OCI-LY3 (cell line): ENCODE data around the gene SERPINA4.

Experiments used
- H2AFZ ChIP-seq: fragments of 200-600, 300-600 bp; shearing (Covaris generic); 2 replicates; pipeline ENCODE4 v1.6.0; 2014; ENCODE audit warnings: antibody characterized with exemption, low read depth, low read length
- H3K27ac ChIP-seq: fragments of 200-600, 300-600 bp; sonication (generic); 2 replicates; pipeline ENCODE4 v1.5.1; 2014; ENCODE audit warnings: mild to moderate bottlenecking, low read length, moderate library complexity, mixed read lengths
- H3K27me3 ChIP-seq: fragments of 200-600, 300-600 bp; sonication (generic); 2 replicates; pipeline ENCODE4 v1.6.1; 2014; ENCODE audit warnings: low read depth, low read length, mixed read lengths
- H3K36me3 ChIP-seq: fragments of 200-600, 300-600 bp; sonication (generic); replicated peaks from 2 replicates; pipeline ENCODE3; 2014; ENCODE audit warnings: low read depth, low read length, mixed read lengths
- H3K4me1 ChIP-seq: fragments of 300-600, 200-600 bp; sonication (generic); 2 replicates; pipeline ENCODE4 v1.6.1; 2014; ENCODE audit warnings: low read length, mixed read lengths
- H3K4me2 ChIP-seq: fragments of 200-600, 300-600 bp; sonication (generic); 2 replicates; pipeline ENCODE4 v1.6.1; 2014; ENCODE audit warnings: low read length, mixed read lengths
- H3K4me3 ChIP-seq: fragments of 300-600, 200-600 bp; sonication (generic); 2 replicates; pipeline ENCODE4 v1.5.1; 2014; ENCODE audit warnings: antibody characterized with exemption, mild to moderate bottlenecking, low read length, moderate library complexity
- H3K79me2 ChIP-seq: fragments of 300-600, 200-600 bp; shearing (Covaris generic); 2 replicates; pipeline ENCODE4 v1.6.1; 2014; ENCODE audit warnings: mild to moderate bottlenecking, low read length, mixed read lengths
- H3K9ac ChIP-seq: fragments of 300-600, 200-600 bp; shearing (Covaris generic); 2 replicates; pipeline ENCODE4 v1.6.0; 2014; ENCODE audit warnings: mild to moderate bottlenecking, low read length, moderate library complexity
- H3K9me3 ChIP-seq: fragments of 200-600, 300-600 bp; shearing (Covaris generic); 2 replicates; pipeline ENCODE4 v1.6.1; 2014; ENCODE audit warnings: low read length, mixed read lengths; ENCODE audit not compliant: insufficient read depth
- H4K20me1 ChIP-seq: fragments of 200-600, 300-600 bp; sonication (generic); 2 replicates; pipeline ENCODE4 v1.6.1; 2016; ENCODE audit warnings: low read length, mixed read lengths; ENCODE audit not compliant: insufficient read depth
- CTCF ChIP-seq: fragments of 200-600, 300-600 bp; sonication (generic); IDR thresholded peaks from 2 replicates; pipeline ENCODE4 v1.5.1; 2014; ENCODE audit warnings: antibody characterized with exemption, low read length, low read depth
- EZH2phosphoT487 ChIP-seq: fragments of 200-600 bp; shearing (Covaris generic); IDR thresholded peaks from 2 replicates; pipeline ENCODE4 v1.6.1; 2018; ENCODE audit warnings: antibody characterized with exemption, mixed run types, low read depth

The SERPINA4 gene

GRCh38 chr14:94595912-94596311 is 34.7 kb downstream of the SERPINA4 start:
- Histone ChIP-seq H3K4me1 (no peaks in the 10 kb centered on the region), H3K4me2 (no peak overlapping the region), H3K79me2 (no peaks in the 10 kb centered on the region), H3K27me3 (no peaks in the 10 kb centered on the region), H3K36me3 (no peaks in the 10 kb centered on the region), H4K20me1 (no peaks in the 10 kb centered on the region), H2AFZ (no peak overlapping the region), H3K4me3 (no peak overlapping the region), H3K9me3 (no peaks in the 10 kb centered on the region), H3K9ac (no peak overlapping the region), H3K27ac (no peak overlapping the region)
- TF ChIP-seq EZH2phosphoT487 (no peak), CTCF (no peak)

- no peaks in the 10 kb centered on the region for H3K36me3 ChIP-seq
- H4K20me1 ChIP-seq: no peaks in the 10 kb centered on the region
- no peaks in the 10 kb centered on the region for H3K27me3 ChIP-seq
- no peaks in the 10 kb centered on the region for H3K79me2 ChIP-seq
- H3K4me2 ChIP-seq: no peak overlapping the region
- H3K4me1 ChIP-seq: no peaks in the 10 kb centered on the region
- no peak overlapping the region for H3K4me3 ChIP-seq
- TF ChIP-seq CTCF (no peak), EZH2phosphoT487 (no peak)
- H2AFZ ChIP-seq: no peak overlapping the region
- H3K9me3 ChIP-seq: no peaks in the 10 kb centered on the region
- no peak overlapping the region for H3K9ac ChIP-seq
- H3K27ac ChIP-seq: no peak overlapping the region
Measured at GRCh38 chr14:94596361-94596760, 35.1 kb downstream of the SERPINA4 start.

GRCh38 chr14:94597788-94598187 is 36.5 kb downstream of the SERPINA4 start:
- no peak for TF ChIP-seq CTCF
- no peak for TF ChIP-seq EZH2phosphoT487
- H3K36me3 ChIP-seq: no peaks in the 10 kb centered on the region
- no peaks in the 10 kb centered on the region for H4K20me1 ChIP-seq
- H3K27me3 ChIP-seq: no peaks in the 10 kb centered on the region; the same call in 1 of the 2 replicates
- no peaks in the 10 kb centered on the region for H3K79me2 ChIP-seq
- no peak overlapping the region for H3K4me3 ChIP-seq
- H3K9ac ChIP-seq: no peak overlapping the region
- H2AFZ ChIP-seq: no peak overlapping the region
- no peak overlapping the region for H3K27ac ChIP-seq
- H3K4me2 ChIP-seq: no peak overlapping the region
- H3K4me1 ChIP-seq: no peaks in the 10 kb centered on the region
- no peaks in the 10 kb centered on the region for H3K9me3 ChIP-seq

GRCh38 chr14:94598506-94598815 is 37.2 kb downstream of the SERPINA4 start:
- Histone ChIP-seq H3K36me3 (no peaks in the 10 kb centered on the region), H3K27ac (no peak overlapping the region), H3K9me3 (no peaks in the 10 kb centered on the region), H3K9ac (no peak overlapping the region), H3K79me2 (no peaks in the 10 kb centered on the region), H2AFZ (no peak overlapping the region), H3K4me3 (no peak overlapping the region), H3K27me3 (no peaks in the 10 kb centered on the region; the same call in 1 of the 2 replicates), H3K4me1 (no peaks in the 10 kb centered on the region), H4K20me1 (no peaks in the 10 kb centered on the region), H3K4me2 (no peak overlapping the region)
- no peak for TF ChIP-seq EZH2phosphoT487
- no peak for TF ChIP-seq CTCF
